LNCaP clone FGC (cell line): ENCODE measurements around the gene PLEKHA5.
"Not testable (repeated sequence)": the region's sequence is repeated elsewhere in the genome, so short reads cannot be mapped to it uniquely, and the experiment has no call there.

Experiments
- DNase-seq: peaks from one replicate; pipeline ENCODE4 v3.0.0-alpha.2; 2011; ENCODE audit warnings: low read depth
- H3K4me3 ChIP-seq: 2 replicates; pipeline ENCODE4 v1.5.1; 2011; ENCODE audit warnings: mild to moderate bottlenecking, low read depth, low read length, control low read depth
- TF ChIP-seq, protein P1 (sequence below): IDR thresholded peaks from 2 replicates; pipeline ENCODE4 v1.5.1; 2012; ENCODE audit warnings: mild to moderate bottlenecking; ENCODE audit not compliant: control insufficient read depth, insufficient read depth; ENCODE audit errors: extremely low read depth

The PLEKHA5 gene

DNA sequence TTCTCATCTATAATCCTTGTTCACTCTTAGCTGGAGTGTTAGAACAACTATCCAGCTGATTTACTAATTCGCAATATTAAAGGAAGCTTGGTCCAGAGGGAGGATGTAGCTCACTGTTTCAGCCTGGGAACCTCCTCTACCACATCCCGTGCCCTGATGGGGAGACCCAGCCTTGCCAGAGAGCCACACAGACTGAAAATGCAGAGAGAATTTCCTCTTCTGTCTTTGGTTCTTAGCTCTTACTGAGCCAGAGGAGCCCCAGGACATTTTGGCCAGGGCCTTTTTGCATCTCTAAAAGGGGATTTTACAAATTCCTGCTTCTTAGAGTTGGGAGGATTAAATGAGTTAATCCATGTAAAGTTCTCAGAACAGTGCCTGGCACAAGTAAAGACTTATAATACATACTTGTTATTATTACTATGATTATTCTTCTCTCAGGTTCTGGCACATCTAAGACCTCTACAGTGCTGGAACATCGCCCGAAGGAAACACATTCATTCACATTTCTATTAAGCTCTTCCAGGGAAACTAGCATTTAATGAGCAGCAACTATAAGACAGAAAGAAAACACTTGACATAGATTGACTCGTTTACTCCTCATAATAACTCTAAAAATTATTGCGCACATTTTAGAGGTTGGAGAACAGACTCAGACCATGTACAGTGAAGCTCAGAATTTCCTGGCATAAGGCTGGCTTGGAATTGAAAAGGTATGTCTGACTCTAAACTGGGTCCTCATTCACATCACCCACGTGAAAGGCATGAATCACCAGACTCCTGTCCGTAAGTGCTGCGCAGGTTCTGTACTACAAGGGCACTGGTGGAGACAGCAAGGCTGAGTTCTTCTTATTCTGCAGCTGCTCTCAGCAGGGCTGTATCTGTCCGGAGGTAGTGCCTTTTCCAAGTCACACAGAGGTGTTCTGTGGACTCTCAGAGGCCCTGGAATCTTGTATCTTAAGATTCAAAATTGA, 282.0 kb downstream of the PLEKHA5 start:
- TF ChIP-seq, protein P1, sequence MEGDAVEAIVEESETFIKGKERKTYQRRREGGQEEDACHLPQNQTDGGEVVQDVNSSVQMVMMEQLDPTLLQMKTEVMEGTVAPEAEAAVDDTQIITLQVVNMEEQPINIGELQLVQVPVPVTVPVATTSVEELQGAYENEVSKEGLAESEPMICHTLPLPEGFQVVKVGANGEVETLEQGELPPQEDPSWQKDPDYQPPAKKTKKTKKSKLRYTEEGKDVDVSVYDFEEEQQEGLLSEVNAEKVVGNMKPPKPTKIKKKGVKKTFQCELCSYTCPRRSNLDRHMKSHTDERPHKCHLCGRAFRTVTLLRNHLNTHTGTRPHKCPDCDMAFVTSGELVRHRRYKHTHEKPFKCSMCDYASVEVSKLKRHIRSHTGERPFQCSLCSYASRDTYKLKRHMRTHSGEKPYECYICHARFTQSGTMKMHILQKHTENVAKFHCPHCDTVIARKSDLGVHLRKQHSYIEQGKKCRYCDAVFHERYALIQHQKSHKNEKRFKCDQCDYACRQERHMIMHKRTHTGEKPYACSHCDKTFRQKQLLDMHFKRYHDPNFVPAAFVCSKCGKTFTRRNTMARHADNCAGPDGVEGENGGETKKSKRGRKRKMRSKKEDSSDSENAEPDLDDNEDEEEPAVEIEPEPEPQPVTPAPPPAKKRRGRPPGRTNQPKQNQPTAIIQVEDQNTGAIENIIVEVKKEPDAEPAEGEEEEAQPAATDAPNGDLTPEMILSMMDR = no peak
- no peak overlapping the region for H3K4me3 ChIP-seq
- DNase-seq = no peak

DNA sequence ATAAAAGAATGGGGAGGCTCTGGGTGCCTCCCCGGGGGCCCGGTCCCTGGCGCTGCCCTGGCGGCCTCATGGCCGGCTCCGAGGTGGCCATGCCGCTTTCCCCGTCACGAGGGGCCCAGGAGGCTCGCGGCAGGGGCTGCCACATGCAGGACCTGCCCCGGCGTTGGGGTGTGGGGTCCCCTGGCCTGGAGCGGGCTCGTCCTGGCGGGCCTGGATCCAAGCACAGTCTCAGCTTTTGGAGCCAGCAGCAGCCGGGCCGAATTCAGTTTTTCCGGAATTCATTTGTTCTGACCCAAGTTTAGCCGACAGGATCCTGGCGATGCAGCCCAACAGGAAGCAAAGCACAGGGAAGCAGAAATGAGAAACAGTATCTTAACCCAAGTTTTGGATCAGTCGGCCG, 283.3 kb downstream of the PLEKHA5 start:
- no peak overlapping the region for H3K4me3 ChIP-seq
- no peak for DNase-seq
- TF ChIP-seq, protein P1 = no peak

DNA sequence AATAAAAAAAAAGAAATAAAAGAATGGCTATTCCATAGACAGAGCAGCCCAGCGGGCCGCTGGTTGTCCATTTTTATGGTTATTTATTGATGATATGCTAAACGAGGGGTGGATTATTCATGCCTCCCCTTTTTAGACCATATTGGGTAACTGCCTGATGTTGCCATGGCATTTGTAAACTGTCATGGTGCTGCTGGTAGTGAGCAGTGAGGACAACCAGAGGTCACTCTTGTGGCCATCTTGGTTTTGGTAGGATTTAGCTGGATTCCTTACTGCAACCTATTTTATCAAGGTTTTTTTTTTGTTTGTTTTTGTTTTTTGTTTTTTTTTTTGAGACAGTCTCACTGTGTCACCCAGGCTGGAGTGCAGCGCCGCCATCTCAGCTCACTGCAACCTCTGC, 284.0 kb downstream of the PLEKHA5 start:
- not testable (repeated sequence) for DNase-seq

DNA sequence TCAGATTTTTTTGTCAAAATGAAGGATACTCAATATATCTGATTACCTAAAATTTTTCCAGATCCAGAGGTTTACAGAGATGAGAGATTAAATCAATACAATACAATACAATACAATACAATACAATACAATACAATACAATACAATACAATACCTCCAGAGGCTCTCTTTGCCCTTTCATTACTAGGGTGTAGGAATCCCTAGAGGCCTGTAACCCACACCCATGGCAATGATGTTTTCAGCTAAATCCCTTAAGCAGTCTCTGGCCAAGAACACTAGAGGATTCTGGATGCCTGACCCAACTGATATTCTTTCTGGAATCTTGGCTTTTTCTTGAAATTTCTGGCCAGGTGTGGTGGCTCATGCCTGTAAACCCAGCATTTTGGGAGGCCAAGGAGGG, 286.0 kb downstream of the PLEKHA5 start:
- H3K4me3 ChIP-seq = no peak overlapping the region
- TF ChIP-seq, protein P1 = no peak
- DNase-seq = no peak

More for the DNA sequence above, 284.0 kb downstream of the PLEKHA5 start:
- not testable (repeated sequence) for H3K4me3 ChIP-seq

DNA sequence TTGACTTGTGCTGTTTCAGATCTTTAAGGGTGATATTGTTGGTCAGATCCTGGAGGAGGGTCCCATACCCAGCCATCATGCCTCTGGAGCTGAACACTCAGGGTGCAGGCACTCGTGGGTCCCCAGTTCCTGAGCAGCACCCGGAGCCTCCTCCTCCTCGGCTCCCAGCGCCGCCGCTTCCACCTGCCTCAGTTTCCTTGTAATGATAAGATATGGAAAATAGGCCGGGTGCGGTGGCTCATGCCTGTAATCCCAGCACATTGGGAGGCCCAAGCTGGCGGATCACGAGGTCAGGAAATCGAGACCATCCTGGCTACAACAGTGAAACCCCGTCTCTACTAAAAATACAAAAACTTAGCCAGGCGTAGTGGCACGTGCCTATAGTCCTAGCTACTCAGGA, 289.6 kb downstream of the PLEKHA5 start:
- TF ChIP-seq, protein P1 = no peak
- no peak overlapping the region for H3K4me3 ChIP-seq

DNA sequence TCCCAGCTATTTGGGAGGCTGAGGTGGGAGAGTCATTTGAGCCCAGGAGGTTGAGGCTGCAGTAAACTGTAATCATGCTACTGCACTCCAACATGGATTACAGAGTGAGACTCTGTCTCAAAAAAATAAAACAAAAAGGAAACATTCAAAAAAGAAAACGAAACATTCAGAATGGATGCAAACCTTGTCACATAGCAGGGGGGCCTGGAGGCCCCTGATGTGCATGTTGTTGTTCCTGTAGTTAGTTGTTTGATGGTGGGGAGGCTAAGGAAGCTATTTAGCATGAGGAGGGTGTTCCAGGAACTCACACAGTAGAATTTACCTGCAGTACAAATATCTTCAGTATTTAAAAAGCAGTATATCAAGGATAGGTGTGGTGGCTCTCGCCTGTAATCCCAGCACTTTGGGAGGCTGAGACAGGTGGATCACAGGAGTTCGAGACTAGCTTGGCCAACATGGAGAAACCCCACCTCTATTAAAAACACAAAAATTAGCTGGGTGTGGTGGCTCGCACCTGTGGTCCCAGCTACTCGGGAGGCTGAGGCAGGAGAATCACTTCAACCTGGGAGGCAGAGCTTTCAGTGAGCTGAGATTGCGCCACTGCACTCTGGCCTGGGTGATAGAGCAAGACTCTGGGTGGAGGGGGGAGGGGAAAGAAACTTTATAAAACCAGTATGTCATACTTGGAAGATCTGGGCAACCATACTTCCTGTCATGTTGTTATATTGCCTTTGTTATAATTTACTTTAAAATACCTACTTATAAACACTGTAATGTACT, 292.2 kb downstream of the PLEKHA5 start:
- H3K4me3 ChIP-seq = no peak overlapping the region
- TF ChIP-seq, protein P1 = no peak
- no peak for DNase-seq

More for the DNA sequence above, 289.6 kb downstream of the PLEKHA5 start:
- no peak for DNase-seq
